NCI-H1092 treated with DMSO at 0.1 percent for 48 hours (cell line): ENCODE measurements around the gene CHD6.

Experiments used
- DNase-seq: peaks from one replicate; lab custom pipeline; 2025; lab: John Stamatoyannopoulos, UW

The CHD6 gene

DNA sequence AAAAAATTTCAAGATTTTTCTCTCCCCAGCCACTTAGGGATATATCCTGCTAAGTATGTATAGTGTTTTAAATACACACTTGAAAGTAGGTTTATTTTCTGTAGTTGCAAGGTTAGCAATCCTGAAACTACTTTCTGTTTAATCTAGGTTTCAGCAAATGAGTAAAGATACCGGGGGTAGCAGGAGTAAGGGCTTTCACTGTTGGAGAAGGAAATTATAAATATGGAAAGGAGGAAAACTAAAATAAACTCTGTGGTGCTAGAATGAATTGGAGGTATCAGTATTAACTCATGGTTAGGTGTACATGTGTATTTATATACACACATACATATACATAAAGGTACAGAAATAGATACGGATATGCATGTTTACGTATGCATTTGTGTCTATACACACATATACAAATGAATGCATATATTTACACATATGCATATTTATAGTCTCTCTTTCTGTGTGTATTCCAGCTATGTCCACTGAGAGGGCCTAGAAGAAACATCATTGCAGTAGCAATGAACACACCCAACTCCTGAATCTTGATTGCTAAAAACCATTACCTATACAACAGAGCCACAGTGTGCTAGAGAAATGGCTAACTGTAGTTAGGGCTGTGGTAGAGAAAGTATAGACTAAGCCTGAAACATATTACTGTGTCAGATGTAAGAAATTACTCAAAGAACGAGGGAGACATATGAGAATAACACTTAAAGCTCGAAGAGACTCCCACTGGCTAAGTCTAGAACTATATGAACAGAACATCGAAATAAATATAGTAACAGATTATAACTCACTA is 155.6 kb downstream of the CHD6 start:
- DNase-seq, result no peak

DNA sequence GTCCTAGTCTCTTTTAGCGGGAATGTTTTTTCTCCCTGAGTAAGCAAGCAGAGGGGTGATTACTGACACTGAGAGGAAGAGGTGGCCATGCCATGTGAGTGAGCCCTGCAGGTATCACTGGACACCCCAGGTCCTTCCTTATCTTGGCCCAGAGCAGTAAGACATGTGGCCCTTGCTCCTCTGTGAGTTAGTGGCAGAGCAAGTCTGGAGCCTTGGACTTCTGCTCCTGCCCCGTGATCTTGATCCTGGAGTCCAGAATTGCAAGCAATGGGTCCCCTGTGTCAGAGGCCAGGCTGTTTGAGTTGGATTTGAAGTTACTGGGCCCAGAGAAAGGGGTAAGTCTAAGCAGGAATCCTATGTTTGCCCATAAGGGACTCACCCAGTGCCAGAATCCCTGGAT is 159.4 kb downstream of the CHD6 start:
- DNase-seq, result no peak

DNA sequence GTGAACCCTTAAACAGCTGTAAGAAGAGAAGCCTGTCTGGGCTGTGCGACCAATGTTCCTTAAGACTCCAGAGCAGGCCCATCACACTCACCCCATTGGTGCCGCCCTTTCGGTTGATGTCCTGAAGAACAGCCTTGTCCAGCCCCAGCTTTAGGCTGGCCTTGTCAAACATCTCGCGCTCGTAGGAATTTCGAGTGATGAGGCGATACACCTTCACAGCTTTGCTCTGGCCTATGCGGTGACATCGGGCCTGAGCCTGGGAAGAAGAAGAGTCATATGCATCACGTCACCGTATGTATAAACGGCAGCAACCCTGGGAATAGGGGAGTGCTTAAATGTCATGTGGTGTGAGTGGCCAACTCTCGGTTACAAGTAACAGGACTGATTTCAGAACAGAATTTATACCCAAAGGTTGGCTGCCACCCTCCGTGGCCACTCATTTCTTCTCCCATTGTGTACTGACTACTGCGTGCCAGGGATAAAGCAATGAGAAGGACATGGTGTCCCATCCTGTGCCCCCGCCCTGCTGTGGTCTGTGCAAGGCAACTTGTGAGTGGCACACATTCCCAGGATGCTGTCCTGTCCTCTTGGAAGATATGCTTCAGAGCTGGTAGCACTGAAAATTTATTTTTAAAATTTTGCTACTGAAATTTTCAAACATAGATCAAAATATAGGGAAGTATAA is 160.9 kb downstream of the CHD6 start:
- no peak for DNase-seq

DNA sequence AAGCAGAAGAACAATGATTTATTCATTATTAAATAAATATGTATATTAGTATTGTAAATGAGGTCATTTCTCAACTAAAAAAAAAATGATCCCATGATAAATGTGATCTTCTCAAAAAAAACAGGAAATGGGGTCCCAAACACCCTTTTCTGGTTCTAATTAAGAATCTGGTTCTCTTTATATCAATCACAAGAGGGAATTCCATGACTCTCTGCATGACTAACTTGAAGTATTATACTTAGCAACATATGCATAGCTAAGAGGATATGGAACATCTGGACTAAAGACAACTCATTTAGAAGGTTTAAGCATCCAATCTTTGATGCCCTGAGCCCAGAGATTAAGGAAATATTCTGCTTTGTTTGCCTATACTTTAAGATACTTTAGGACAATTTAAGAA is 161.8 kb downstream of the CHD6 start:
- no peak for DNase-seq

DNA sequence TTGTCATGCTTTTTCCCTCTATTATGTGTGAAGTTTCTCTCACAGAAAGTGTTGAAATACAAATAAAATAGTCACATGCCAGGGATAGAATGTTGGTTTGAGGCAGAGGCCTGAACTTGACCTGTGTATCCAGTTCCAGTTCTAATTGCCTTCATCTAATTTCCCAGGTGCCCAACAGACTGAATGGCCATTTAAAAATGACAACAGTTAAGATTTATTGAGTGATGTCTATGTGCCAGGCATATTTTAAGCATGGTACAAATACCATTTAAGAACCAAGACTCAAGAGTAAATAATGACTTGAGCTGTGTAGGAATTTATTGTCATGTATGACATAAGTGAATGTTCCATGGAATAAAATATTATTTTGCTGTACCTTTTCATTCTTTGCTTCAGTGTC is 163.9 kb downstream of the CHD6 start:
- DNase-seq, result no peak

DNA sequence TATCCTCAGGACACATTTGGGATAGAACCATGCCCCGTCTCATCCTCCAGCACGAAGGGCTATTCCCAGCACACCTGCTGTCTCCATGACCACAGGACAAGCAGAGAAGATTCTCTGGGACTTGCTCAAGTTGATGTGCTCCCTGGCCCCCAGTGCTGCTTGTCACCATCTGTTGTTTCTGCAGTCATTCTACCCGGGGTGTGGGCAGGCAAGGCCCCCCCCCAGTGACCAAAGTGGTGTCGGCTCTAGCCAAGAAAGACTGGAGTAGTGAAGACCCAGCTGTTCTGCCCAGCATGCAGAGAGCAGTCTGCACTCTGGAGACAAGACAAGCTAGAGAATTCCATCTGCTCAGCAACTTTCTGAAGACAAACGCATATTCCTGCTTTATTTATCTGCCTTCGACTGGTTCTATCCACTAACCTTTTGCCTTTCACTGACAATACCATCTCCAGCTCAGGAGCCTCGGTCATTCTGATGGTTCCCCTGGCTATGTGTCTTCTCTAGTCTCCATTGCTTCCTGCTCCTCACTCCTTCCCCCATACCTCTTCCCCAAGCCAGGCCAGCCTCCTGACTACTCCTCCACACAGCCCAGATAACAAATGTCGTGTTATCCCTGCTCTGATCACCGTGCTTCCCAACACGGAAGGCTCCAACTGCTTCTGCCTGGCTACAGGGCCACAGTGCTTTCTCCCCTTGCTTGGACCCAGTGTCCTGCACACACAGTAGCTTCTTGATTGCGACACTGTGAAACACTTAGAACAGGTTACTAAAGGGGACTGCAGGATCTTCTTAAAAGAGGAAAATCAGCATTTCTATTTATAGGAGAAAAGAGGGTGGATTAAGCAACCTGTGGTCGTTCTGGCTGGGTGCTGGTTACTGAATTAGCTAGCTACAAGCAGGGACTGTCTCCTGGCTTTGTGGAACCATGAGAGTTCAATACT is 164.9 kb downstream of the CHD6 start:
- no peak for DNase-seq

DNA sequence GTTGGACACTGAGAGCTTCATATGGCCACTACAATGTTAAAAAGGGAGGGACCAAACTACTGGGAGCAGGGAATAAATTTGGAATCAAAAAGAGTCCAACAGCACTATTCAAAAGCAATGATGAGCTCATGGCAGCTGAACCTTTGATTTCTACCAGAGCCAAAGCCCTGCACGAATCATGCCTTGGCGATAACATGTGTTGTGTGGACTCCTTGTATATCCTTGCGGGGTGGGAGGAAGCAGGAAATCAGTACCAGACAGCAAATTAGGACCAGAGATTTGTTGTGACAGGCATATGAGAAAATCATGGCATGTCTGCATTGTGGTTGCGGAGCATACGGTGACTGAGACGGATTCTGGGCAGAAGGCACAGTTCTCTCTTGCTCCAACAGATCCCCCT is 166.0 kb downstream of the CHD6 start:
- no peak for DNase-seq

DNA sequence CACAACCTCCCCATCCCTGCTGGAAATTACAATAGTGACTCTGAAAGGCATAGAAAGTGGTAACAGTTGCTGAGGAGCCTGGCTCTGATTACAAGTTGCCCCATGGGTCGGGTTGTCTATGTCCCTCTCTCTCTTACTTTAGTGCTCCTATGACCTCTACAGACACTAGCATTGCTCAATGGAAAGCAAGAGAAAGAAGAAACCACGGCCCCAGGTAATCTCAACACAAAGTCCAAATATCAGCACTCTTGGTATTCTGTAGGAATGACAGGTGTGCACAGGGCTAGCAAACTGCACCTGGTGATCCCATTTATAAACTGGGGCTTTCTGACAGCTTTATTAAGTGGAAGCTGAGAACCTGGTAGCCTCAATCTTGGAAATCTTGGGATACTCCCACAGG is 171.2 kb downstream of the CHD6 start:
- no peak for DNase-seq

DNA sequence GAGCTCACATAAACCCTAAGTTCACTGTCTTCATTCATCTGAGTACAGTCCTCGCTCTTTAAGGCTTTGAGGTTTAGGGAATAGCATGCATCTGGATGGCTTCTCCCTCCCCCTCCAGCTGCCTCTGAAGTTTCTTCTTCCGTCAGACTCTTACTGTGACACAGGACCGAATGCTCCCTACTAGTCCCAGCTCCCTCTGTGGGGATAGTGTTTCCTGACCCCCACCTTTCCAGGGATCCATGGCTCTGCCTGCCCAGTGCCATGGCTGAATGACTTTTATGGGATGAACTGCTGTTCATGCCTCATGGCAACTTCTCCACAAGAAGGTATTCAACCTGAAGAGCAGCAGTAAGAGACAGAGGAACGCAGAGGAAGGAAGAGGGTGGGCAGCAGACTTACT is 171.7 kb downstream of the CHD6 start:
- no peak for DNase-seq

DNA sequence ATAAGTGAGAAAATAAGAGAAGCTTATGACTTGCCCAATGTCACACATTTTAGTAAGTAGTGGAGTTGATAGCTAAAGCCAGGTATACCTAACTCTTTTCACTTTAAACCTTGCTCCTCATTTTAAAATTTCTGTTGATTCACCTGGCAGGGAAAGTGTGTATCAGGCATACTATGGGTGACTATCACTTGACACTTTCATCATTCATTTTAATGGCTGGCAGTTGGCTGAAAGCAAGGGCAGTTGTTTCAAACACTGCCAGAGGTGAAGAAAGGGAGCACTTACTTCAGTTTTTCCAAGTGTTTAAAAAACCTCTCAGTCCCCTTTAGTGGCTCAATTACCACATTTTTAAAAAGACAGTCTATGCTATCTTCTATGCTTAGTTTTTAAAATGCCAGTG is 173.4 kb downstream of the CHD6 start:
- no peak for DNase-seq

DNA sequence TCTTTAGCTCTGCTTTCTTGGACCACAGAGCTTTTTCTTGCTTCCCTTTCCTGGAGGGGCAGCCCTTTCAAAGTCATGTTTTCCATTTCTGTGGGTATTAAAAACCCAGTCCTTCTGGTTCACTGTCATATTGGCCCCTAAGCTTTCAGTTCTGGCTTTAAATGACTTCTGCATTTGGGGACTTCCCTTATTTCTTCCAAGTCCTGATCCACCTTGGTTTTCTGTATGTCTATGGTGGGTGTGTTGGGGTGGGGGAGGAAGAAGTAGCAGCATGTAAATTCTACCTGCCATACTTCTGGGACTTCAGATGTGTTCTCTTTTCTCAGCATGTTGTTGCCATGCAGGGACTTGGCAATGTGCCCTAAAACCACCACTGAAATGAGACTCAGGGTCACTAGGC is 174.5 kb downstream of the CHD6 start:
- no peak for DNase-seq

DNA sequence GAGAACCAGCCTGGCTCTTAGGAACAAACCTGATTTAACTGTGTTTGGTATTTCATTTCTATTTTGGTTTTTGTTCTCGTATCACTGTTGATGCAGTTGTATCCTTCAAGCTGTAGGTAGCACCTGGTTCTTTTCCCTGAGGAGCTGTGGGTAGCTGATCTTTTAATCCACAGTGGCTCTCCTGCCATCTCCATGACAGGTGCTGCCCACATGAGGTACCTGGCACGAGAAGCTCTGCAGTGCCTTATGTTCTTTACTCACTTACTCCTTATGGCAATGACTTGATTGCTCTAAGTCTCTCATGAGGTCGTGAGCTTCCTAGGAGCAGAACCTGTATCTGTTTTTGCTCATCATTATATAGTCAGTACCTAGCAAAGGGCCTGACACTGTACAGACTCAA is 177.3 kb downstream of the CHD6 start:
- no peak for DNase-seq

DNA sequence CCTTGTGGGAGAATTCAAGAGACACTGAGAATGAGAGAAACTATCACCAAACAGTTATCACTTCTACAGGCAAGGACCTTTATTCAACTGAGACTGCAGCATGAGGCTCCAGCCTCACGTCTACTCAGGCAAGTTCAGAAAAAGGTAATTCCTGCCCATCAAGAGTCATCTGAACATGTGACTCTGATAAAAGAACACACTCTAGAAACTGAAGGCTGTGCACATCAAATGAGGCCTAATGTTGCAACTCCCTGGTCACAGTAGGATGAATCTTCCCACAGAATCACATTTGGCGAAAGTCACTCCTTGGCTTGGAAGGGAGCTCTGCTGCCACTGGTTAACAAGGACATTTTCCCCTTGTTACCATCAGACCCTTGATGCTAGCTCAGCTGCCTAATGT is 180.3 kb downstream of the CHD6 start:
- DNase-seq, result no peak

DNA sequence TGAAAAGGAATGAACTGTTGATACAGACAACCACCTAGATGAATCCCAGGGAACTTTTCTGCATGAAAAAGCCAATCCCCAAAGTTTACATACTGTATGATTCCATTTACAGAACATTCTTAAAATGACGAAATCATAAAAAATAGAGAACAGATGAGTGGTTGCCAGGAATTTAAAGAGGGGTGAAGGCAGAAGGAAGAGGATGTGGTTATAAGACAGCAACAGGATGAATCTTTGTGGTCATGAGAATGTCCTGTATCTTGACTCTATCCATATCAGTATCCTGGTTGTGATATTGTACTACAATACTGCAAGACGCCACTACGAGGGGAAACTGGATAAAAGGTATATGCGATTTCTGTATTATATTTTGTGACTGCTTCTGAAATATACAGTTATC is 181.5 kb downstream of the CHD6 start:
- no peak for DNase-seq

DNA sequence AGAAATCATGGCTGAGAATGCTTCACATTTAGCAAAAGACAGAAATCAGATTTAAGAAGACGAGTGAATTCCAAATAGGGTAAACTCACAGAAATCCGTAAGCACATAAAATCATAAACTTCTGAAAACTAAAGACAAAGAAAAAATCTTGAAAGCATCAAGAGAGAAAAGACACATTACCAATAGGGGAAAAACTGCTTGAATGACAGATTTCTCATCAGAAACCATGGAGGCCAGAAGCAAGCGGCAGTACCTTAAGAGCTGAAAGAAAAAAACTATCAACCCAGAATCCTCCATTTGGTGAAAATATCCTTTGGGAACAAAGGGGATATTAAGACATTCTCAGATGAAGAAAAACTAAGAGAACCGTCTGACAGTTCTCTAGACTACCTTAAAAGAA is 185.0 kb downstream of the CHD6 start:
- no peak for DNase-seq

DNA sequence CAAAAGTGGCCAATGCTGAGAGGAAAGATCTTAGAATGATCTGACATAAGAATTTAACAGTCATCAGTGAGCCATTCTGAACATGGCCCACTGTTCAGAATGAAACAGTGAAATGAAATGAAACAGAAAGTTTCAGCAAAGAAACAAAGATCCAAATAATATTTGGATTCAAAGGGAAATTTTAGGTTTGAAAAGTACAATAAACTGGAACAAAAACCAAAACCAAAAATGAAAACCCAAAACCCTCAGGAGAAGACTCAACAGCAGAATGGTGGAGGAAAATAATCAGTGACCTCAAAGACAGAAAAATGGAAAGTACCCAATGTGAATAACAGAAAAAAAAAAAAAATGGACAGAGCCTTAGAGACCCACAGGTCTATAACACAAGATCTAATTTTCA is 185.4 kb downstream of the CHD6 start:
- no peak for DNase-seq

DNA sequence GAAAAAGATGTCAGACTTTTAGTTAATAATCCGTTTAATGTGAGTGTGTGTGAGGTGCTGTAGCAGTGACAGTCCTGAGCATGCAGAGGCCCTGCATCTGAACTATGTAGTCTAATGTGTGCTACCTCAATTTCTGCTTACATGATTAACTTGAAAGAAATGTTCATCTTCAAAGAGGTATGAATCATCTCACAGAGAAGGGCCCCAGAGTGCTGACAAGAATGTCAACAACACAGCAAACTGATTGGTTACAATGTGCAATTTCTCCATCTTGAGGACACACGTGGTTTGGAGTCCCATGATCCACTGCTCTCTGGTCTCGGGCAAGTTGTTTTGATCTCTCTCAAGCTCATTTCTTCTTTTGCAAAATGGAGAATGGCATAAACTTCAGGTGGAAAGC is 189.9 kb downstream of the CHD6 start:
- no peak for DNase-seq

DNA sequence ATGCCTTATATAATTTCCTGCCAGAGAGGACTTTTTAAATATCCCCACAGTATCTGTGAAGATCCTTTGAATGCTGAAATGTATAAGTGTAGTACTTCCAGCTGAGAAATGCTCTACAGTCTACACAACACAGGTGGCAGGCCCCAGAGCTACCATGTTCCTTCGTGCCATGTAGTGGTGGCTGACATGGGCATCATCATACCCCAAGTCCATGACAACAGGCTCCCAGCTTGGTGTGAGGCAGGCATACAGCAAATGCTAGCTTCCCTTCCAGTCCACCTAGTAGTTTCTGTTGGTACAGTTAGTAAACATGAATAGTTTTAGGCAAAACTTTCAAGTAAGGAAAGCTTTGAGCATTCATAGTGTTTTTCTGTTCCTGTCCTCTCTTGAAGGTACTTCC is 190.3 kb downstream of the CHD6 start:
- no peak for DNase-seq

DNA sequence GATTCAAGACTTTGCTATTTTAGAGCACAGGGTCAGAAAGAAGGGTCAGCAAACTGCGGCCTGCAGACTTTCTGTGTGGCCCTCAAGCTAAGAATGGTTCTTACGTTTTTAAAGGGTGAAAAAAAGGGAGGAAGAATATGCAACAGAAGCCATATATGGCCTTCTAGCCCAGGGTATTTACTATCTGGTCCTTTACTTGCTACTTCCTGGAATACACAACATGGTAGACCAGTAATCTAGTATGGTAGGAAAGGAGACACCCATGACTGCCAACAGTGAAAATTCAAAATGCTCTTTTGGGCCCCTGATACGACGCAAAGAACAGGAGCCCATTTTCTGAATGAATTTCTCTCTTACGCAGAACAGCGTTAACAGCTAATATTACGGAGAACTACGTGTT is 191.2 kb downstream of the CHD6 start:
- DNase-seq, result no peak

DNA sequence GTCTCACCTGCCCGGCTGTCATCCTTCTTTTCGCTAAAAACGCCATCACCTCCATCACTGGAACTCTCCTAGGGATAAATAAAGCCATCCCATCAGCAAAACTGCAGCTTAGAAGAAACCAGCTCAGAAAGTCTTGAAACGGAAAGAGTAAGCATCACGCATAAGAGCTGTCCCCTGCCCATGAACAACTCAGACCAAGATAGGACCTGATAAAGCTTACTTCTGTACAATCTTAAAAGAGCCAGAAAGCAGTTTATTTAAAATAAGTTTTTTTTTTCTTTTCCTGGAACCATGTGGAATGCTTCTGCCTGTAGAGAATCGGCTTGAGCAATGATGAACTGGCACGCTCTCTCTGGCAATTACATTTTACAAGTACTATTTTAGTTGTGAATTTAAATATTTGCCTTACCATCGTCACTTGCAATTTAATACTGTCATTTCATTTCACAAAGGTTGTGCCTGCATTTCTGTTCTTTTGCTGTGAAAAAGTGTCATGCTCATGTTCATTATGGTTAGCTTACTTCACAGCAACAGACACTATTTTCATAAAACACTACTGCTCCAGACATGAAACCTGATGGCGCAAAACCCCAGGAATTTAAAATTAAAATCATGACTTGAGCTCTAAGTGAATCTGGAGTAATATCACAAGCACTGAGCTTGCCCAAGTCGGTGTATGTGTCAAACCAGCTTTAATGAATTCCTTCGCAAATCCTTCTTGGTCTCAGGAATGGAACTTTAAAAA is 191.9 kb downstream of the CHD6 start:
- DNase-seq, result no peak

DNA sequence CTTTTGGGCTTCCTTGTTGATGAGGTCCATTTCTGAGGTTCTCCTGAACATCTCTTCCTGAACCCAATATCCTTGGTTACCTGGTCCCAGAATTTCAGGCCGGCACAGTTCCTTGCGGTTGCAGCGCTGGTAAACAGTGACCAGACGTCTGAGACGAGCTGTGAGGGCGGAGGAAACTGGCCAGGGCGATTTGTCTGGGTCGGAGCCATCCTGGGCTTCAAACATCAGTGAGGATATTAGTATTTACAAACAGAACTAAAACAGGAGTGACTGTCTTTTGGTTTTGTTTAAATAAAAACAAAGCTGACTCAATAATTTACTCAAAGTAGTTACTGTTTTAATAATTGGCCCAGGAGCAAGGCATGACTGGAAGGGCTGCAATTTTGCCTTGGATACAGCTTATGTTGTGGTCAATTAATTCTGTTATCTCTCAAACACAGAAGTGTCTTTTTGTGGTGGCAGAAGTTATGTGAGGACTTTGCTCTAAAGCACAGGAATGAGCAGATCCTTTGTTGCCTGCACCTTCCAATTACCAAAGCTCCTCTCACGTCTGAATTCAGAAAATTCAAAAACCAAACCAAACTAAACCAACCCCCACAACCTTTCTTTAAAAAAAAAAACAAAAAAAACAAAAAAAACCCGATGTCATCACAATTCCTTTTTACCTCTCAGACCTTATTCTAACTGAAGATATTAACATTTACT is 192.8 kb downstream of the CHD6 start:
- no peak for DNase-seq
